ENCODE measurements around the gene DFFB.
A peak's percentile ranks its signal among the peaks of the same experiment; 100 is the strongest.

The DFFB gene

DNA sequence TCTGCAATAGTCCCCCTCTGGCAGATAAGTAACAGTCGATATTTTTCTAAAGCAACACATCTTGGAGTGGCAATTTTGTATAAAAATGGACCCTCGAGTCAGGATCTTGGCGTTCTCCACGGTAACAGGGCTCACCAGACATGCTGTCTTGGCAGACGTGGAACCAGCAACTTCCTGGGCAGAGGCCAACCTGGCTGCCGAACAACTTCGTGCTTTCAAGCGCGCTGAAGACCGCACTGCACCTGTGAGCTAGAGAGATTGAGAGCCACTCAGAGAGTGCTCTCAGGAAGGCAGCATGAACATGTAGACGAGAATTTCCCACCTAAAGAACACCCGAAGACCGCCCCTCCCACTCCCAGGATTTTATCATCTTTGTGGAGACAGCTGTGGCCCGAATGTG lies 35.5 kb downstream of the DFFB start:
- peaks cover 0 to 8% (median 5%) of the 10 kb centered on the region in 4 donors for H3K4me1 ChIP-seq
- H3K9me3 ChIP-seq = peaks cover 0 to 2% (median 1%) of the 10 kb centered on the region in 3 donors
- no peak overlapping the region for H3K27ac ChIP-seq
- no peaks in the 10 kb centered on the region for H3K27me3 ChIP-seq
- peak in 1 of 2 donors; percentile 67 for DNase-seq
- intact Hi-C loops (cut with DNase I; ENCODE audit: low total_unique reads) = no loop called here
- peaks cover 30 to 47% (median 37%) of the 10 kb centered on the region in 3 donors for H3K36me3 ChIP-seq
- TF ChIP-seq, protein P1, sequence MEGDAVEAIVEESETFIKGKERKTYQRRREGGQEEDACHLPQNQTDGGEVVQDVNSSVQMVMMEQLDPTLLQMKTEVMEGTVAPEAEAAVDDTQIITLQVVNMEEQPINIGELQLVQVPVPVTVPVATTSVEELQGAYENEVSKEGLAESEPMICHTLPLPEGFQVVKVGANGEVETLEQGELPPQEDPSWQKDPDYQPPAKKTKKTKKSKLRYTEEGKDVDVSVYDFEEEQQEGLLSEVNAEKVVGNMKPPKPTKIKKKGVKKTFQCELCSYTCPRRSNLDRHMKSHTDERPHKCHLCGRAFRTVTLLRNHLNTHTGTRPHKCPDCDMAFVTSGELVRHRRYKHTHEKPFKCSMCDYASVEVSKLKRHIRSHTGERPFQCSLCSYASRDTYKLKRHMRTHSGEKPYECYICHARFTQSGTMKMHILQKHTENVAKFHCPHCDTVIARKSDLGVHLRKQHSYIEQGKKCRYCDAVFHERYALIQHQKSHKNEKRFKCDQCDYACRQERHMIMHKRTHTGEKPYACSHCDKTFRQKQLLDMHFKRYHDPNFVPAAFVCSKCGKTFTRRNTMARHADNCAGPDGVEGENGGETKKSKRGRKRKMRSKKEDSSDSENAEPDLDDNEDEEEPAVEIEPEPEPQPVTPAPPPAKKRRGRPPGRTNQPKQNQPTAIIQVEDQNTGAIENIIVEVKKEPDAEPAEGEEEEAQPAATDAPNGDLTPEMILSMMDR (IDR thresholded peaks at IDR 0.05) = no peak
- no peak overlapping the region for H3K4me3 ChIP-seq

- TF ChIP-seq, protein P1 (IDR thresholded peaks at IDR 0.05) = no peak
- H3K4me1 ChIP-seq = peaks cover 0 to 8% (median 5%) of the 10 kb centered on the region in 4 donors
- H3K36me3 ChIP-seq = peaks cover 25 to 43% (median 35%) of the 10 kb centered on the region in 3 donors
- no peak overlapping the region for H3K27ac ChIP-seq
- no peak overlapping the region for H3K4me3 ChIP-seq
- H3K27me3 ChIP-seq = no peaks in the 10 kb centered on the region
- no peak for DNase-seq
- intact Hi-C loops (cut with DNase I; ENCODE audit: low total_unique reads) = no loop called here
- H3K9me3 ChIP-seq = peaks cover 0 to 6% (median 5%) of the 10 kb centered on the region in 3 donors
Measured at GRCh38 chr1:3893190-3893589, 35.9 kb downstream of the DFFB start.

GRCh38 chr1:3894626-3895278 lies 37.5 kb downstream of the DFFB start:
- intact Hi-C loops (cut with DNase I; ENCODE audit: low total_unique reads) = loop anchor here (5.0 kb wide), 1 partner anchor 37 kb away; the partner anchor contains the start of genes CEP104 and DFFB
- no peak for DNase-seq
- Histone ChIP-seq H3K4me3 (no peak overlapping the region), H3K27me3 (no peaks in the 10 kb centered on the region), H3K36me3 (peaks cover 11 to 29% (median 19%) of the 10 kb centered on the region in 3 donors), H3K4me1 (peaks cover 0 to 17% (median 14%) of the 10 kb centered on the region in 4 donors), H3K9me3 (peaks cover 0 to 10% (median 7%) of the 10 kb centered on the region in 3 donors), H3K27ac (no peak overlapping the region)
- TF ChIP-seq, protein P1 (IDR thresholded peaks at IDR 0.05) = no peak

- TF ChIP-seq, protein P1 (IDR thresholded peaks at IDR 0.05) = no peak
- intact Hi-C loops (cut with DNase I; ENCODE audit: low total_unique reads) = loop anchor here (5.0 kb wide), 1 partner anchor 38 kb away; the partner anchor contains the start of genes CEP104 and DFFB
- DNase-seq = no peak
- peaks cover 0 to 10% (median 7%) of the 10 kb centered on the region in 3 donors for H3K9me3 ChIP-seq
- peaks cover 4 to 22% (median 13%) of the 10 kb centered on the region in 3 donors for H3K36me3 ChIP-seq
- no peak overlapping the region for H3K27ac ChIP-seq
- H3K27me3 ChIP-seq = no peaks in the 10 kb centered on the region
- H3K4me1 ChIP-seq = peaks cover 0 to 18% (median 14%) of the 10 kb centered on the region in 4 donors
- no peak overlapping the region for H3K4me3 ChIP-seq
Measured at GRCh38 chr1:3895279-3895950, 38.1 kb downstream of the DFFB start.

GRCh38 chr1:3895951-3896325 lies 38.7 kb downstream of the DFFB start:
- TF ChIP-seq, protein P1 (IDR thresholded peaks at IDR 0.05) = no peak
- no peaks in the 10 kb centered on the region for H3K27me3 ChIP-seq
- DNase-seq = no peak
- H3K27ac ChIP-seq = no peak overlapping the region
- H3K4me3 ChIP-seq = no peak overlapping the region
- intact Hi-C loops (cut with DNase I; ENCODE audit: low total_unique reads) = loop anchor here (5.0 kb wide), 1 partner anchor 39 kb away; the partner anchor contains the start of genes CEP104 and DFFB
- peaks cover 0 to 10% (median 7%) of the 10 kb centered on the region in 3 donors for H3K9me3 ChIP-seq
- peaks cover 0 to 17% (median 7%) of the 10 kb centered on the region in 3 donors for H3K36me3 ChIP-seq
- peaks cover 0 to 18% (median 14%) of the 10 kb centered on the region in 4 donors for H3K4me1 ChIP-seq
